ENCODE measurements around the gene DUSP12. TPM values are rescaled to one million over a fixed set of nuclear protein-coding genes. Genes with fewer than 3 reads are reported as not detected.

Gene DUSP12
- 10 to 100 TPM; 33.0 to 41.1 TPM for total RNA-seq

DNA sequence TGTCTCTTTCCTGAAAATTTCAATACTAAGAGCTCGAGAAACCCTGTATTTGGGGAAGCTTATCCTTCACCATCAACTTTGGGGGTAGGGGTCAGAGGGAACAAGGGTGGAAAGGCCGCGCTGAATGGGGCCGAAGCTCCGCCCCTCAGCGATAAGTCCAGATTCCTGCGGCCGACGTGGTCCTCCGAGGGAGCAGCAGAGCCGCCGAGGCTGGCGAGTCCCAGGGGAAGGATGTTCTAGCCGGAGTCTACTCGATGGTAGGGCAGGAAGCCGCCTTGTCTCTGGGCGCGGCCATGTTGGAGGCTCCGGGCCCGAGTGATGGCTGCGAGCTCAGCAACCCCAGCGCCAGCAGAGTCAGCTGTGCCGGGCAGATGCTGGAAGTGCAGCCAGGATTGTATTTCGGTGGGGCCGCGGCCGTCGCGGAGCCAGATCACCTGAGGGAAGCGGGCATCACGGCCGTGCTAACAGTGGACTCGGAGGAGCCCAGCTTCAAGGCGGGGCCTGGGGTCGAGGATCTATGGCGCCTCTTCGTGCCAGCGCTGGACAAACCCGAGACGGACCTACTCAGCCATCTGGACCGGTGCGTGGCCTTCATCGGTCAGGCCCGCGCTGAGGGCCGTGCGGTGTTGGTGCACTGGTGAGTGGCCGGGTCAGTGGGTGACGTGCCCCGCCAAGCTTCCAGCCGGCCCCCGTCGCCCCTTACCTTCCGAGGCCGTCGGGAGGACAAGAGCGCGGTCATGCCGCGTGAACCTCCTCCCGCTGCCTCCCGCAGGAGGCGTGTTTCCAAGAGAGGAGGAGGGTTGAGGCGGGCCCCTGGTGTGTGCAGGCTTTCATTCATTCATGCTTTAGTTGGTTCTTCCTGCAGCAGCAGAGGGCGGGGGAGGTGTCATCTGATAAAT, at the start of gene DUSP12:
DUSP12 (plus strand) TSS at position 278 of the 899 bp plus-strand sequence; CDS start at position 294, 16 bp downstream.
- peak; percentile 96 to 97 for ATAC-seq (replicated peaks in 1 of 2)
- Mint-ChIP-seq H3K9me3 (peaks cover 6 to 7% of the 10 kb centered on the region in 2 donors), H3K4me1 (ENCODE audit: low read depth) (peaks cover 57% of the 10 kb centered on the region), H3K27me3 (ENCODE audit: low read depth) (peaks cover 15% of the 10 kb centered on the region), H3K36me3 (ENCODE audit: insufficient read depth in 2 of 2) (peaks cover 8 to 27% of the 10 kb centered on the region in 2 donors), H3K4me3 (peak within 1 kb of the TSS; percentile 99 to 100), H3K27ac (peak within 1 kb of the TSS; percentile 98)
- DNase-seq = peak; percentile 91 to 92

DNA sequence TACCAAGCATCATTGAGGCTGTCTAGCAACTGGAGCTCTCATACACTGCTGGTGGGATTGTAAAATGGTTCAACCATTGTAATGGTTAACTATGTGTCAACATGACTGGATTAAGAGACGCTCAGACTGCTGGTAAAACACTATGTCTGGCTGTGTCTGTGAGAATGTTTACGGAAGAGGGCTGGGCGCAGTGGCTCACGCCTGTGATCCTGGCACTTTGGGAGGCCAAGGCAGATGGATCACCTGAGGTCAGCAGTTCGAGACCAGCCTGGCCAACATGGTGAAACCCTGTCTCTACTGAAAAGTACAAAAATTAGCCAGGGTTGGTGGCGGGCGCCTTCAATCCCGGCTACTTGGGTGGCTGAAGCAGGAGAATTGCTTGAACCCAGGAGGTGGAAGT, 47.3 kb upstream of the DUSP12 start:
- Mint-ChIP-seq H3K4me1 (ENCODE audit: low read depth) (no peaks in the 10 kb centered on the region), H3K9me3 (peaks cover 0 to 1% of the 10 kb centered on the region in 2 donors), H3K36me3 (ENCODE audit: insufficient read depth in 2 of 2) (no peaks in the 10 kb centered on the region), H3K27me3 (ENCODE audit: low read depth) (peaks cover 30% of the 10 kb centered on the region), H3K27ac (no peak overlapping the region), H3K4me3 (no peak overlapping the region)
- ATAC-seq (replicated peaks in 1 of 2) (no peak), DNase-seq (no peak)

DNA sequence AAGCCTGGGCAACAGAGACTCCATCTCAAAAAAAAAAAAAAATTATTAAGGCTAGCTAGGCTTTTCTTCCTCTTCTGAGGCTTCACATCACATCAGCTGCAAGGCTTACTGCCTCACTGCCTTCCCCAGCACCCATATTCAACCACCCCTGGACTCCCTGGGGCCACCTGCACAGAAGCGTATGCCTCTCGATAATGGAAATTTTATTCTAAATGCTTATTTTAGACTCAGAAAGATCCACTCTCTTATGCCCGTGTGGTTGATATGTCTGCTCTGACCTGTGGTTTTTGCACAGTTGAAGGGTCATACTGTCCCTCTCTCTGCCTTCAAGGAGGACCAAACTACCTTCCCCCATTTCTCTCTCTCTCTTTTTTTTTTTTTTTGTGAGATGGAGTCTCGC, 44.0 kb upstream of the DUSP12 start:
- H3K4me3 Mint-ChIP-seq = no peak overlapping the region
- H3K4me1 Mint-ChIP-seq (ENCODE audit: low read depth) = no peaks in the 10 kb centered on the region
- H3K9me3 Mint-ChIP-seq = no peaks in the 10 kb centered on the region
- peaks cover 21% of the 10 kb centered on the region for H3K27me3 Mint-ChIP-seq (ENCODE audit: low read depth)
- H3K36me3 Mint-ChIP-seq (ENCODE audit: insufficient read depth in 2 of 2) = no peaks in the 10 kb centered on the region
- no peak overlapping the region for H3K27ac Mint-ChIP-seq
- DNase-seq (no peak), ATAC-seq (replicated peaks in 1 of 2) (no peak)

- peaks cover 21% of the 10 kb centered on the region for H3K27me3 Mint-ChIP-seq (ENCODE audit: low read depth)
- no peak overlapping the region for H3K4me3 Mint-ChIP-seq
- no peak for DNase-seq
- H3K9me3 Mint-ChIP-seq = no peaks in the 10 kb centered on the region
- H3K27ac Mint-ChIP-seq = no peak overlapping the region
- no peak for ATAC-seq (replicated peaks in 1 of 2)
- H3K4me1 Mint-ChIP-seq (ENCODE audit: low read depth) = no peaks in the 10 kb centered on the region
- H3K36me3 Mint-ChIP-seq (ENCODE audit: insufficient read depth in 2 of 2) = no peaks in the 10 kb centered on the region
These were observed 43.5 kb upstream of the DUSP12 start for GRCh38 chr1:161706113-161706481.

- no peak within 1 kb of the TSS for H3K4me3 Mint-ChIP-seq
- H3K4me1 Mint-ChIP-seq (ENCODE audit: low read depth) = no peaks in the 10 kb centered on the region
- ATAC-seq (replicated peaks in 1 of 2) (peak; percentile 86 to 95), DNase-seq (no peak)
- H3K9me3 Mint-ChIP-seq = no peaks in the 10 kb centered on the region
- H3K27ac Mint-ChIP-seq = no peak within 1 kb of the TSS
- H3K36me3 Mint-ChIP-seq (ENCODE audit: insufficient read depth in 2 of 2) = no peaks in the 10 kb centered on the region
- peaks cover 21% of the 10 kb centered on the region for H3K27me3 Mint-ChIP-seq (ENCODE audit: low read depth)
These were observed 42.9 kb upstream of the DUSP12 start, which contains the start of gene FCRLA for GRCh38 chr1:161706482-161707347. FCRLA (plus strand) TSS chr1:161707229; CDS start chr1:161707265, 36 bp downstream.

- H3K9me3 Mint-ChIP-seq = no peaks in the 10 kb centered on the region
- no peak for DNase-seq
- H3K4me1 Mint-ChIP-seq (ENCODE audit: low read depth) = no peaks in the 10 kb centered on the region
- H3K36me3 Mint-ChIP-seq (ENCODE audit: insufficient read depth in 2 of 2) = no peaks in the 10 kb centered on the region
- no peak overlapping the region for H3K27ac Mint-ChIP-seq
- H3K4me3 Mint-ChIP-seq = no peak overlapping the region
- ATAC-seq (replicated peaks in 1 of 2) = no peak
- peaks cover 28% of the 10 kb centered on the region for H3K27me3 Mint-ChIP-seq (ENCODE audit: low read depth)
These were observed 42.1 kb upstream of the DUSP12 start for GRCh38 chr1:161707503-161707902.

DNA sequence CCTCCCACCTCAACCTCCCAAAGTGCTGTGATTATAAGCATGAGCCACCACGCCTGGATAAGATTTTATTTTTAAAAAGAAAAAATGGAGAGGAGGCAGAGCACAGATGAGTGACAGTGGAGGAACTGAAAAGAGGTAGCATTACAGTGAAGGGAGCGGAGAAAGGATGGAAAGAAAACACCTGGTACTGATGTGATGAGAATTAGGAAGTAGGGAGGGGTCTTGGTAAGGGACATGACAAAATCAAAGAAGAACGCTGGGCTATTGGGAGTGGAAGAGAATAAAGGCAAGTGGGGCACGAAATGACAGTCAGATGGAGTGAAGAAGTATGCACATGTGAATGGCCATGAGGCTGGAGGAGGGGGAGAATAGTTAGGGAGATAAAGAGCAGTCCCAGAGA, 40.2 kb upstream of the DUSP12 start:
- no peak overlapping the region for H3K4me3 Mint-ChIP-seq

GRCh38 chr1:161710560-161710959, 39.0 kb upstream of the DUSP12 start:
- Mint-ChIP-seq H3K9me3 (no peaks in the 10 kb centered on the region), H3K36me3 (ENCODE audit: insufficient read depth in 2 of 2) (no peaks in the 10 kb centered on the region), H3K4me1 (ENCODE audit: low read depth) (no peaks in the 10 kb centered on the region), H3K4me3 (no peak overlapping the region), H3K27ac (no peak overlapping the region), H3K27me3 (ENCODE audit: low read depth) (peaks cover 18% of the 10 kb centered on the region)
- DNase-seq (no peak), ATAC-seq (replicated peaks in 1 of 2) (no peak)

More for the DNA sequence above, 40.2 kb upstream of the DUSP12 start:
- DNase-seq (no peak), ATAC-seq (replicated peaks in 1 of 2) (no peak)
- Mint-ChIP-seq H3K4me1 (ENCODE audit: low read depth) (no peaks in the 10 kb centered on the region), H3K36me3 (ENCODE audit: insufficient read depth in 2 of 2) (no peaks in the 10 kb centered on the region), H3K27ac (no peak overlapping the region), H3K9me3 (no peaks in the 10 kb centered on the region), H3K27me3 (ENCODE audit: low read depth) (peaks cover 14% of the 10 kb centered on the region)

DNA sequence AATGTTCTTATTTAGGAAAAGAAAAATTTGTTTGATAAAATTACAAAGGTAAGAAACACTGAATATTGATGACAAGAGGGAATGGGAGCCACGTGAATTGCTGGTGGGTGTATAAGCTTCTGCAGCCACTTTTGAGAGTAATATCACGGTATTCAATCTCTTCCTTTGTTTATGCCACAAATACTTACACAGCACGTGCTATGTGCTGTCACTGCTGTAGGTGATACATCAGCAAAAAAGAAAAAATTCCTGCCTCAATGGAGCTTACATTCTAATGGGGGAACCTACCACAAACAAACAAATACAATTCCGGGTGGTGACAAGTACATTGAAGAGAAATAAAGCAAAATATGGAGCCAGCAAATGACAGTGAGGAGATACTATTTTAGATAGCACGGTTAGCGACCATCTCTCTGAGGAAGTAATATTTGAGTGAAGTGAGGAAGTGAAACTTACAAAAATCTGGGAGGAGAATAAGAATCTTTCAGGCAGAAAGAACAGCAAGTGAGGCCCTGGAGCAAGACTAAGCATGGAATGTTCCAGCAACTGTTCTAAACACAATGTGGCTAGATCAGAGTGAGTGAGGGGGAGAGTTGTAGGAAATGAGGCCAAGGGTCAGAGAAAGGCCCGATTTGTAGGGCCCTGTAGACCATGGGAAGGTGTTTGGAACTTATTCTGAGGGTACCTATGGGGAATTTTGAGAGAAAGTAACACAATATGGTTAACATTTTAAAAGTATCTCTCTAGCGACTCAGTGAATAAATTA, 30.8 kb upstream of the DUSP12 start:
- H3K4me3 Mint-ChIP-seq = no peak overlapping the region
- peaks cover 42% of the 10 kb centered on the region for H3K27me3 Mint-ChIP-seq (ENCODE audit: low read depth)
- ATAC-seq (replicated peaks in 1 of 2) = no peak
- H3K9me3 Mint-ChIP-seq = no peaks in the 10 kb centered on the region
- DNase-seq = no peak
- H3K27ac Mint-ChIP-seq = no peak overlapping the region
- no peaks in the 10 kb centered on the region for H3K36me3 Mint-ChIP-seq (ENCODE audit: insufficient read depth in 2 of 2)
- H3K4me1 Mint-ChIP-seq (ENCODE audit: low read depth) = peaks cover 26% of the 10 kb centered on the region

GRCh38 chr1:161719325-161719611, 30.3 kb upstream of the DUSP12 start:
- Mint-ChIP-seq H3K27ac (no peak overlapping the region), H3K9me3 (no peaks in the 10 kb centered on the region), H3K4me3 (no peak overlapping the region), H3K27me3 (ENCODE audit: low read depth) (peaks cover 47% of the 10 kb centered on the region), H3K4me1 (ENCODE audit: low read depth) (peaks cover 26% of the 10 kb centered on the region), H3K36me3 (ENCODE audit: insufficient read depth in 2 of 2) (no peaks in the 10 kb centered on the region)
- no peak for DNase-seq
- peak; percentile 73 to 82 for ATAC-seq (replicated peaks in 1 of 2)

- no peak for DNase-seq
- ATAC-seq (replicated peaks in 1 of 2) = no peak
- peaks cover 56% of the 10 kb centered on the region for H3K27me3 Mint-ChIP-seq (ENCODE audit: low read depth)
- H3K9me3 Mint-ChIP-seq = no peaks in the 10 kb centered on the region
- no peak overlapping the region for H3K27ac Mint-ChIP-seq
- no peaks in the 10 kb centered on the region for H3K36me3 Mint-ChIP-seq (ENCODE audit: insufficient read depth in 2 of 2)
- peaks cover 34% of the 10 kb centered on the region for H3K4me1 Mint-ChIP-seq (ENCODE audit: low read depth)
- H3K4me3 Mint-ChIP-seq = no peak overlapping the region
These were observed 29.2 kb upstream of the DUSP12 start for GRCh38 chr1:161720422-161720821.

- ATAC-seq (replicated peaks in 1 of 2) = no peak
- H3K27me3 Mint-ChIP-seq (ENCODE audit: low read depth) = peaks cover 58% of the 10 kb centered on the region
- no peak within 1 kb of the TSS for H3K27ac Mint-ChIP-seq
These were observed 28.4 kb upstream of the DUSP12 start, which contains the start of gene FCRLB for GRCh38 chr1:161720956-161721737. FCRLB (plus strand) TSS chr1:161721544; CDS start chr1:161722673, 1,129 bp downstream.

More at GRCh38 chr1:161720956-161721737, 28.4 kb upstream of the DUSP12 start, which contains the start of gene FCRLB:
- Mint-ChIP-seq H3K4me1 (ENCODE audit: low read depth) (peaks cover 41% of the 10 kb centered on the region), H3K9me3 (no peaks in the 10 kb centered on the region), H3K36me3 (ENCODE audit: insufficient read depth in 2 of 2) (peaks cover 0 to 2% of the 10 kb centered on the region in 2 donors), H3K4me3 (no peak within 1 kb of the TSS)
- no peak for DNase-seq

Data from activated T-cell treated with anti-CD3 and anti-CD28 coated beads, Interleukin-2, amount 50 U/mL, for 72 hours (primary cell).